ENCODE measurements around the gene TMEM94.

- TF ChIP-seq CTCF (IDR thresholded peaks at IDR 0.05) (no peak), POLR2A (IDR thresholded peaks at IDR 0.05) (no peak)
Measured at GRCh38 chr17:75481194-75482068, 25.0 kb downstream of the TMEM94 start.

Data from testis (tissue), 2 donors.